ENCODE data around the gene ATP2C2.

The ATP2C2 gene

DNA sequence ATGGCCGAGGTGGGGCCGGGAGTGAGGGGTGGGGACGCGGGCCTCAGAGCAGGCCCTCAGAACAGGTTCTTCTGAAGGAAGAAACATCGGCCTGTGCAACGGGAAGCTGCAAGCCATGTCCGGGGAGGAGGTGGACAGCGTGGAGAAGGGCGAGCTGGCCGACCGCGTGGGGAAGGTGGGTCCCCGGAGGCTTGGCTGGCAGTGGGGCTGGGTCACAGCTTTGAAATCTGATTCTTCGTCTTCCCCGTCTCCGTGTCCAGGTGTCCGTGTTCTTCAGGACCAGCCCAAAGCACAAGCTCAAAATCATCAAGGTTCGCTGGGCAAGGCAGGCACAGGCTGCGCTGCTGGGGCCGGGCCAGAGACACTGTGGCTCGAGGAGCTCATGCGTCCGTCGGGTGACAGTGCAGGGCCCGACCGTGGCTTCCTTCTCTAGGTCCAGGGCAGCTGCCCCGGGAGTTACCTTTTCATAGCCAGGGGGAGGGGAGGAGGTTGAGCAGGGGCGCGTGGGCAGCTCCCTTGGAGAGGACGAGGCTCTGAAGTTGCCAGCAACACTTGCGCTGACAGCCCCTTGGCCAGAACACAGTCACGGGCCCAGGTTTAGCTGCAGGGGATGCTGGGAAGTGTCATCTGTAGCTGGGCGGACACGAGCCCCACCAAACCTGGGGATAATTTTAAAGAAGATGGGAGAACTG lies 84.9 kb downstream of the ATP2C2 start:
- no peak overlapping the region for H3K27ac ChIP-seq (replicated peaks)
- no peak for TF ChIP-seq POLR2AphosphoS5 (IDR thresholded peaks at IDR 0.05; ENCODE audit: low read depth)
- no peak for TF ChIP-seq SPI1 (IDR thresholded peaks at IDR 0.05; ENCODE audit: borderline replicate concordance, low read depth)
- TF ChIP-seq, protein P1, sequence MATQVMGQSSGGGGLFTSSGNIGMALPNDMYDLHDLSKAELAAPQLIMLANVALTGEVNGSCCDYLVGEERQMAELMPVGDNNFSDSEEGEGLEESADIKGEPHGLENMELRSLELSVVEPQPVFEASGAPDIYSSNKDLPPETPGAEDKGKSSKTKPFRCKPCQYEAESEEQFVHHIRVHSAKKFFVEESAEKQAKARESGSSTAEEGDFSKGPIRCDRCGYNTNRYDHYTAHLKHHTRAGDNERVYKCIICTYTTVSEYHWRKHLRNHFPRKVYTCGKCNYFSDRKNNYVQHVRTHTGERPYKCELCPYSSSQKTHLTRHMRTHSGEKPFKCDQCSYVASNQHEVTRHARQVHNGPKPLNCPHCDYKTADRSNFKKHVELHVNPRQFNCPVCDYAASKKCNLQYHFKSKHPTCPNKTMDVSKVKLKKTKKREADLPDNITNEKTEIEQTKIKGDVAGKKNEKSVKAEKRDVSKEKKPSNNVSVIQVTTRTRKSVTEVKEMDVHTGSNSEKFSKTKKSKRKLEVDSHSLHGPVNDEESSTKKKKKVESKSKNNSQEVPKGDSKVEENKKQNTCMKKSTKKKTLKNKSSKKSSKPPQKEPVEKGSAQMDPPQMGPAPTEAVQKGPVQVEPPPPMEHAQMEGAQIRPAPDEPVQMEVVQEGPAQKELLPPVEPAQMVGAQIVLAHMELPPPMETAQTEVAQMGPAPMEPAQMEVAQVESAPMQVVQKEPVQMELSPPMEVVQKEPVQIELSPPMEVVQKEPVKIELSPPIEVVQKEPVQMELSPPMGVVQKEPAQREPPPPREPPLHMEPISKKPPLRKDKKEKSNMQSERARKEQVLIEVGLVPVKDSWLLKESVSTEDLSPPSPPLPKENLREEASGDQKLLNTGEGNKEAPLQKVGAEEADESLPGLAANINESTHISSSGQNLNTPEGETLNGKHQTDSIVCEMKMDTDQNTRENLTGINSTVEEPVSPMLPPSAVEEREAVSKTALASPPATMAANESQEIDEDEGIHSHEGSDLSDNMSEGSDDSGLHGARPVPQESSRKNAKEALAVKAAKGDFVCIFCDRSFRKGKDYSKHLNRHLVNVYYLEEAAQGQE (IDR thresholded peaks at IDR 0.05; ENCODE audit: insufficient replicate concordance, low read depth), result no peak
- H3K4me3 ChIP-seq (replicated peaks; ENCODE audit: insufficient read depth, low read length), result no peak overlapping the region
- no peak for DNase-seq (ENCODE audit: low read depth in 1 of 2, low spot score in 1 of 2)
- H3K27me3 ChIP-seq (ENCODE audit: insufficient read depth, poor library complexity, severe bottlenecking), result no peaks in the 10 kb centered on the region

DNA sequence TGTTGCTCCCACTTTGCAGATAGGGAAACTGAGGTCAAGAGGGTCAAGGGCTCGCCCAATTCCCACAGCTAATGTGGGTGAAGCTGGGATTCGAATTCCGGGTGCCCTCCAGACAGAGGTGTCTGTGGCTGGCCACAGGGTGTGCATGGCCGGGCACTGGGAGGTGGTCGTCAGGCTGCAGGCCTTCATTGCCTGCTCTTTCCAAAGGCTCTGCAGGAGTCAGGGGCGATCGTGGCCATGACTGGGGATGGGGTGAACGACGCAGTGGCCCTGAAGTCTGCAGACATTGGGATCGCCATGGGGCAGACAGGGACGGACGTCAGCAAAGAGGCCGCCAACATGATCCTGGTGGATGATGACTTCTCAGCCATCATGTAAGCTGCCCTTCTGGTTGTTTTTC lies 86.3 kb downstream of the ATP2C2 start:
- no peak for DNase-seq (ENCODE audit: low read depth in 1 of 2, low spot score in 1 of 2)
- Histone ChIP-seq H3K4me3 (replicated peaks; ENCODE audit: insufficient read depth, low read length) (no peak overlapping the region), H3K27ac (replicated peaks) (no peak overlapping the region), H3K27me3 (ENCODE audit: insufficient read depth, poor library complexity, severe bottlenecking) (no peaks in the 10 kb centered on the region)
- TF ChIP-seq POLR2AphosphoS5 (IDR thresholded peaks at IDR 0.05; ENCODE audit: low read depth) (no peak), GABPA (IDR thresholded peaks at IDR 0.05; ENCODE audit: low read depth) (no peak), SPI1 (IDR thresholded peaks at IDR 0.05; ENCODE audit: borderline replicate concordance, low read depth) (no peak)
- TF ChIP-seq, protein P1 (IDR thresholded peaks at IDR 0.05; ENCODE audit: insufficient replicate concordance, low read depth), result no peak
- TF ChIP-seq, protein P2, sequence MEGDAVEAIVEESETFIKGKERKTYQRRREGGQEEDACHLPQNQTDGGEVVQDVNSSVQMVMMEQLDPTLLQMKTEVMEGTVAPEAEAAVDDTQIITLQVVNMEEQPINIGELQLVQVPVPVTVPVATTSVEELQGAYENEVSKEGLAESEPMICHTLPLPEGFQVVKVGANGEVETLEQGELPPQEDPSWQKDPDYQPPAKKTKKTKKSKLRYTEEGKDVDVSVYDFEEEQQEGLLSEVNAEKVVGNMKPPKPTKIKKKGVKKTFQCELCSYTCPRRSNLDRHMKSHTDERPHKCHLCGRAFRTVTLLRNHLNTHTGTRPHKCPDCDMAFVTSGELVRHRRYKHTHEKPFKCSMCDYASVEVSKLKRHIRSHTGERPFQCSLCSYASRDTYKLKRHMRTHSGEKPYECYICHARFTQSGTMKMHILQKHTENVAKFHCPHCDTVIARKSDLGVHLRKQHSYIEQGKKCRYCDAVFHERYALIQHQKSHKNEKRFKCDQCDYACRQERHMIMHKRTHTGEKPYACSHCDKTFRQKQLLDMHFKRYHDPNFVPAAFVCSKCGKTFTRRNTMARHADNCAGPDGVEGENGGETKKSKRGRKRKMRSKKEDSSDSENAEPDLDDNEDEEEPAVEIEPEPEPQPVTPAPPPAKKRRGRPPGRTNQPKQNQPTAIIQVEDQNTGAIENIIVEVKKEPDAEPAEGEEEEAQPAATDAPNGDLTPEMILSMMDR (IDR thresholded peaks at IDR 0.05; ENCODE audit: insufficient read depth, low read length), result no peak

DNA sequence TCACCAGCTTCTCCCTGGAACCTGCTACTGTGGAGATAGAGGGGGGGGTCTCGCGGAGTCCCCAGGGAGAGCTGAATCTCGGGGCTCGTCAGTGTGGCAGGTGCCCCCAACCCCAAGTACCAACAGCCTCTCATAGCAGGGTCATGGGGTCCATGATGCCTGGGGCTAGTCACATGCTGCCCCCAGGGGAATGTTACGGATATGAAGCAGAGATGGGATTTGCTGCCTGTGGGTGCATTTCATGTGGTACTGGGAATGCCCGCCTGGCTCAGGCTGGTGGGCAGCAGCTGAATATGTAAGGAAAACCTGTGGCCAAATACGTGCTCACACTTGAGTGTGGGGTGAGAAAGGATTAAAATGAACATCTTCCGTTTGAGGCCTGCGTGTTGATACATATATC lies 86.7 kb downstream of the ATP2C2 start:
- Histone ChIP-seq H3K27me3 (ENCODE audit: insufficient read depth, poor library complexity, severe bottlenecking) (no peaks in the 10 kb centered on the region), H3K27ac (replicated peaks) (no peak overlapping the region), H3K4me3 (replicated peaks; ENCODE audit: insufficient read depth, low read length) (no peak overlapping the region)
- no peak for TF ChIP-seq GABPA (IDR thresholded peaks at IDR 0.05; ENCODE audit: low read depth)
- TF ChIP-seq, protein P1 (IDR thresholded peaks at IDR 0.05; ENCODE audit: insufficient replicate concordance, low read depth), result no peak
- no peak for TF ChIP-seq POLR2AphosphoS5 (IDR thresholded peaks at IDR 0.05; ENCODE audit: low read depth)
- TF ChIP-seq, protein P2 (IDR thresholded peaks at IDR 0.05; ENCODE audit: insufficient read depth, low read length), result no peak
- no peak for TF ChIP-seq SPI1 (IDR thresholded peaks at IDR 0.05; ENCODE audit: borderline replicate concordance, low read depth)
- DNase-seq (ENCODE audit: low read depth in 1 of 2, low spot score in 1 of 2), result no peak

Data from HL-60 (cell line).